Measurements from ENCODE around the gene GAS2L3.
"Not testable (repeated sequence)": the region's sequence is repeated elsewhere in the genome, so short reads cannot be mapped to it uniquely, and the experiment has no call there.

Gene GAS2L3

GRCh38 chr12:100545092-100545491, 28.4 kb upstream of the GAS2L3 start:
- H3K27ac ChIP-seq, result no peak overlapping the region
- TF ChIP-seq POLR2AphosphoS5 (IDR thresholded peaks at IDR 0.05; ENCODE audit: borderline replicate concordance, low read depth, low read length) (no peak), EZH2 (IDR thresholded peaks at IDR 0.05) (no peak), FOXP2 (optimal IDR thresholded peaks at IDR 0.05; ENCODE audit: control extremely low read depth, extremely low read length, insufficient read depth) (no peak)
- H3K36me3 ChIP-seq (ENCODE audit: insufficient read depth, low read length), result no peaks in the 10 kb centered on the region
- no peaks in the 10 kb centered on the region for H3K9me3 ChIP-seq (ENCODE audit: low read depth, low read length)
- H3K4me3 ChIP-seq, result no peak overlapping the region
- no peak for DNase-seq (ENCODE audit: low read depth, low spot score)
- no peak overlapping the region for H3K9ac ChIP-seq (ENCODE audit: insufficient read length)

GRCh38 chr12:100553936-100554335, 19.5 kb upstream of the GAS2L3 start:
- no peak overlapping the region for H3K27ac ChIP-seq
- H3K9me3 ChIP-seq (ENCODE audit: low read depth, low read length), result no peaks in the 10 kb centered on the region
- no peak for DNase-seq (ENCODE audit: low read depth, low spot score)
- TF ChIP-seq FOXP2 (optimal IDR thresholded peaks at IDR 0.05; ENCODE audit: control extremely low read depth, extremely low read length, insufficient read depth) (no peak), EZH2 (IDR thresholded peaks at IDR 0.05) (no peak), POLR2AphosphoS5 (IDR thresholded peaks at IDR 0.05; ENCODE audit: borderline replicate concordance, low read depth, low read length) (no peak)
- H3K36me3 ChIP-seq (ENCODE audit: insufficient read depth, low read length), result no peaks in the 10 kb centered on the region
- no peak overlapping the region for H3K4me3 ChIP-seq
- no peak overlapping the region for H3K9ac ChIP-seq (ENCODE audit: insufficient read length)

GRCh38 chr12:100554608-100555077, 18.8 kb upstream of the GAS2L3 start:
- Histone ChIP-seq H3K9ac (ENCODE audit: insufficient read length) (peak overlapping the region; percentile 32), H3K4me3 (no peak overlapping the region), H3K27ac (no peak overlapping the region), H3K9me3 (ENCODE audit: low read depth, low read length) (no peaks in the 10 kb centered on the region), H3K36me3 (ENCODE audit: insufficient read depth, low read length) (no peaks in the 10 kb centered on the region)
- peak; percentile 81 for DNase-seq (ENCODE audit: low read depth, low spot score)
- TF ChIP-seq EZH2 (IDR thresholded peaks at IDR 0.05), result no peak
- TF ChIP-seq POLR2AphosphoS5 (IDR thresholded peaks at IDR 0.05; ENCODE audit: borderline replicate concordance, low read depth, low read length), result no peak

- no peak for DNase-seq (ENCODE audit: low read depth, low spot score)
- H3K9me3 ChIP-seq (ENCODE audit: low read depth, low read length), result no peaks in the 10 kb centered on the region
- no peak for TF ChIP-seq POLR2AphosphoS5 (IDR thresholded peaks at IDR 0.05; ENCODE audit: borderline replicate concordance, low read depth, low read length)
- TF ChIP-seq FOXP2 (optimal IDR thresholded peaks at IDR 0.05; ENCODE audit: control extremely low read depth, extremely low read length, insufficient read depth), result no peak
- H3K27ac ChIP-seq, result no peak overlapping the region
- H3K36me3 ChIP-seq (ENCODE audit: insufficient read depth, low read length), result no peaks in the 10 kb centered on the region
- H3K9ac ChIP-seq (ENCODE audit: insufficient read length), result no peak overlapping the region
- H3K4me3 ChIP-seq, result no peak overlapping the region
Measured at GRCh38 chr12:100555722-100556121, 17.8 kb upstream of the GAS2L3 start.

GRCh38 chr12:100557357-100557756, 16.1 kb upstream of the GAS2L3 start:
- no peaks in the 10 kb centered on the region for H3K9me3 ChIP-seq (ENCODE audit: low read depth, low read length)
- TF ChIP-seq EZH2 (IDR thresholded peaks at IDR 0.05) (no peak), FOXP2 (optimal IDR thresholded peaks at IDR 0.05; ENCODE audit: control extremely low read depth, extremely low read length, insufficient read depth) (no peak), POLR2AphosphoS5 (IDR thresholded peaks at IDR 0.05; ENCODE audit: borderline replicate concordance, low read depth, low read length) (no peak)
- H3K36me3 ChIP-seq (ENCODE audit: insufficient read depth, low read length), result no peaks in the 10 kb centered on the region

GRCh38 chr12:100559261-100559660, 14.2 kb upstream of the GAS2L3 start:
- not testable (repeated sequence) for H3K9ac ChIP-seq (ENCODE audit: insufficient read length); H3K4me3 ChIP-seq; H3K9me3 ChIP-seq (ENCODE audit: low read depth, low read length); H3K27ac ChIP-seq; DNase-seq (ENCODE audit: low read depth, low spot score); H3K36me3 ChIP-seq (ENCODE audit: insufficient read depth, low read length)

More at GRCh38 chr12:100557357-100557756, 16.1 kb upstream of the GAS2L3 start:
- DNase-seq (ENCODE audit: low read depth, low spot score), result no peak
- H3K4me3 ChIP-seq, result no peak overlapping the region
- H3K27ac ChIP-seq, result no peak overlapping the region
- H3K9ac ChIP-seq (ENCODE audit: insufficient read length), result no peak overlapping the region

GRCh38 chr12:100564090-100564489, 9.4 kb upstream of the GAS2L3 start:
- H3K9me3 ChIP-seq (ENCODE audit: low read depth, low read length), result no peaks in the 10 kb centered on the region
- DNase-seq (ENCODE audit: low read depth, low spot score), result no peak
- H3K9ac ChIP-seq (ENCODE audit: insufficient read length), result no peak overlapping the region
- H3K36me3 ChIP-seq (ENCODE audit: insufficient read depth, low read length), result no peaks in the 10 kb centered on the region
- TF ChIP-seq FOXP2 (optimal IDR thresholded peaks at IDR 0.05; ENCODE audit: control extremely low read depth, extremely low read length, insufficient read depth), result no peak
- H3K27ac ChIP-seq, result no peak overlapping the region
- no peak overlapping the region for H3K4me3 ChIP-seq

- no peak for DNase-seq (ENCODE audit: low read depth, low spot score)
- Histone ChIP-seq H3K4me3 (no peak overlapping the region), H3K27ac (no peak overlapping the region), H3K9me3 (ENCODE audit: low read depth, low read length) (no peaks in the 10 kb centered on the region), H3K36me3 (ENCODE audit: insufficient read depth, low read length) (no peaks in the 10 kb centered on the region), H3K9ac (ENCODE audit: insufficient read length) (no peak overlapping the region)
- TF ChIP-seq FOXP2 (optimal IDR thresholded peaks at IDR 0.05; ENCODE audit: control extremely low read depth, extremely low read length, insufficient read depth) (no peak), EZH2 (IDR thresholded peaks at IDR 0.05) (no peak), POLR2AphosphoS5 (IDR thresholded peaks at IDR 0.05; ENCODE audit: borderline replicate concordance, low read depth, low read length) (no peak)
Measured at GRCh38 chr12:100564905-100565467, 8.5 kb upstream of the GAS2L3 start.

GRCh38 chr12:100565987-100566545, 7.4 kb upstream of the GAS2L3 start:
- no peak overlapping the region for H3K27ac ChIP-seq
- DNase-seq (ENCODE audit: low read depth, low spot score), result no peak
- no peak overlapping the region for H3K9ac ChIP-seq (ENCODE audit: insufficient read length)
- H3K4me3 ChIP-seq, result no peak overlapping the region
- TF ChIP-seq FOXP2 (optimal IDR thresholded peaks at IDR 0.05; ENCODE audit: control extremely low read depth, extremely low read length, insufficient read depth) (no peak), EZH2 (IDR thresholded peaks at IDR 0.05) (no peak), POLR2AphosphoS5 (IDR thresholded peaks at IDR 0.05; ENCODE audit: borderline replicate concordance, low read depth, low read length) (no peak)
- H3K9me3 ChIP-seq (ENCODE audit: low read depth, low read length), result no peaks in the 10 kb centered on the region
- H3K36me3 ChIP-seq (ENCODE audit: insufficient read depth, low read length), result no peaks in the 10 kb centered on the region
